Neural progenitor cell (in vitro differentiated cells): Measurements from ENCODE around the gene CD63. TPM values are rescaled to one million over a fixed set of nuclear protein-coding genes. Genes with fewer than 3 reads are reported as not detected.
A peak's percentile ranks its signal among the peaks of the same experiment; 100 is the strongest.

ENCODE experiments used
- DNase-seq: peaks from one replicate; pipeline ENCODE4 v3.0.0-alpha.2; 2016; ENCODE audit warnings: low spot score
- H2AFZ ChIP-seq: fragments of 200-600 bp; sonication (generic); replicated peaks from 2 replicates; pipeline ENCODE4 v1.6.1; 2016; ENCODE audit warnings: antibody characterized with exemption
- H3F3A ChIP-seq: fragments of 200-600 bp; sonication (generic); 2 replicates; pipeline ENCODE4 v1.6.1; 2016; ENCODE audit warnings: antibody characterized with exemption, low read depth
- H3K27ac ChIP-seq: fragments of 200-600 bp; sonication (generic); 2 replicates; pipeline ENCODE4 v1.5.1; 2016; ENCODE audit warnings: mild to moderate bottlenecking
- H3K27me3 ChIP-seq: fragments of 200-600 bp; sonication (generic); 2 replicates; pipeline ENCODE4 v1.6.1; 2016; ENCODE audit warnings: mild to moderate bottlenecking, moderate library complexity
- H3K36me3 ChIP-seq: fragments of 200-600 bp; sonication (generic); 2 replicates; pipeline ENCODE4 v1.5.1; 2016
- H3K4me1 ChIP-seq: fragments of 200-600 bp; sonication (generic); 2 replicates; pipeline ENCODE4 v1.6.1; 2016; ENCODE audit warnings: mixed run types
- H3K4me2 ChIP-seq: fragments of 200-600 bp; sonication (generic); 2 replicates; pipeline ENCODE4 v1.6.1; 2016
- H3K4me3 ChIP-seq: fragments of 200-600 bp; sonication (generic); 2 replicates; pipeline ENCODE4 v1.5.1; 2016
- H3K79me2 ChIP-seq: fragments of 200-600 bp; sonication (generic); 2 replicates; pipeline ENCODE4 v1.6.1; 2016; ENCODE audit warnings: low read depth
- H3K9ac ChIP-seq: fragments of 200-600 bp; sonication (generic); 2 replicates; pipeline ENCODE4 v1.6.1; 2016
- H3K9me3 ChIP-seq: fragments of 200-600 bp; sonication (generic); 2 replicates; pipeline ENCODE4 v1.5.1; 2016; ENCODE audit warnings: low read depth
- H4K20me1 ChIP-seq: fragments of 200-600 bp; sonication (generic); 2 replicates; pipeline ENCODE4 v1.6.1; 2016; ENCODE audit warnings: low read depth
- H3K27ac Mint-ChIP-seq: 3 replicates; pipeline ENCODE4 v1.8.0; 2021; ENCODE audit warnings: mixed read lengths
- H3K27me3 Mint-ChIP-seq: 2 replicates; pipeline ENCODE4 v1.8.0; 2022; ENCODE audit warnings: low read depth, mild to moderate bottlenecking, inconsistent platforms, moderate library complexity, mixed read lengths; ENCODE audit not compliant: insufficient read depth
- H3K36me3 Mint-ChIP-seq: 3 replicates; pipeline ENCODE4 v1.8.0; 2021; ENCODE audit warnings: mixed read lengths
- H3K4me1 Mint-ChIP-seq: 3 replicates; pipeline ENCODE4 v1.8.0; 2021; ENCODE audit warnings: mixed read lengths
- H3K4me3 Mint-ChIP-seq: 3 replicates; pipeline ENCODE4 v1.8.0; 2021; ENCODE audit warnings: mild to moderate bottlenecking, moderate library complexity, mixed read lengths
- H3K9me3 Mint-ChIP-seq: 3 replicates; pipeline ENCODE4 v1.8.0; 2020; ENCODE audit warnings: mixed read lengths
- CTCF ChIP-seq: fragments of 200-600 bp; sonication (generic); IDR thresholded peaks from 2 replicates; pipeline ENCODE4 v1.5.1; 2017; ENCODE audit warnings: antibody characterized with exemption, mild to moderate bottlenecking
- EZH2 ChIP-seq: fragments of 200-600 bp; sonication (generic); IDR thresholded peaks from 2 replicates; pipeline ENCODE4 v1.6.1; 2017; ENCODE audit warnings: antibody characterized with exemption, mild to moderate bottlenecking, moderate library complexity
- EZH2phosphoT487 ChIP-seq: fragments of 200-600 bp; sonication (generic); IDR thresholded peaks from 2 replicates; pipeline ENCODE4 v1.6.1; 2017; ENCODE audit warnings: antibody characterized with exemption
- total RNA-seq: library from RNA; depleted of rRNA; stranded (reverse); fragments of >200 nt; gene quantifications from 2 replicates; pipeline ENCODE4 v1.2.3, GENCODE V29; 2015; ENCODE audit warnings: low replicate concordance

CD63 gene
- total RNA-seq, 1 donor from 2014 or later, result 305 TPM

GRCh38 chr12:55745361-55746173, 16.8 kb upstream of the CD63 start:
- peak; percentile 96 for DNase-seq

GRCh38 chr12:55744340-55745030, 15.7 kb upstream of the CD63 start:
- Mint-ChIP-seq H3K27ac (peak overlapping the region; percentile 100), H3K36me3 (peaks cover 18% of the 10 kb centered on the region), H3K4me1 (peaks cover 49% of the 10 kb centered on the region), H3K4me3 (peak overlapping the region; percentile 97), H3K27me3 (no peaks in the 10 kb centered on the region), H3K9me3 (peaks cover 2% of the 10 kb centered on the region)
- TF ChIP-seq EZH2, result no peak
- TF ChIP-seq CTCF, result no peak
- TF ChIP-seq EZH2phosphoT487, result no peak
- peak; percentile 38 for DNase-seq
- Histone ChIP-seq H3K27me3 (no peaks in the 10 kb centered on the region), H3K27ac (peak overlapping the region; percentile 91), H3K79me2 (peaks cover 62% of the 10 kb centered on the region), H3K9ac (peak overlapping the region; percentile 73), H3K4me2 (peak overlapping the region; percentile 96), H3F3A (peaks cover 49% of the 10 kb centered on the region), H3K9me3 (no peaks in the 10 kb centered on the region), H3K4me3 (peak overlapping the region; percentile 96), H2AFZ (no peak overlapping the region), H3K4me1 (peaks cover 29% of the 10 kb centered on the region), H3K36me3 (no peaks in the 10 kb centered on the region), H4K20me1 (peaks cover 35% of the 10 kb centered on the region)

More at GRCh38 chr12:55745361-55746173, 16.8 kb upstream of the CD63 start:
- H3K27ac ChIP-seq, result peak overlapping the region; percentile 91
- Mint-ChIP-seq H3K4me3 (peak overlapping the region; percentile 97), H3K27ac (peak overlapping the region; percentile 100), H3K4me1 (peaks cover 51% of the 10 kb centered on the region), H3K36me3 (peaks cover 23% of the 10 kb centered on the region), H3K9me3 (peaks cover 2% of the 10 kb centered on the region), H3K27me3 (no peaks in the 10 kb centered on the region)
- H3K9ac ChIP-seq, result peak overlapping the region; percentile 28
- no peak overlapping the region for H2AFZ ChIP-seq
- H3K36me3 ChIP-seq, result no peaks in the 10 kb centered on the region
- peaks cover 64% of the 10 kb centered on the region for H3K79me2 ChIP-seq
- peaks cover 51% of the 10 kb centered on the region for H3F3A ChIP-seq
- no peaks in the 10 kb centered on the region for H3K9me3 ChIP-seq
- H3K4me3 ChIP-seq, result peak overlapping the region; percentile 96
- peaks cover 29% of the 10 kb centered on the region for H3K4me1 ChIP-seq
- peak overlapping the region; percentile 96 for H3K4me2 ChIP-seq
- H3K27me3 ChIP-seq, result no peaks in the 10 kb centered on the region
- H4K20me1 ChIP-seq, result peaks cover 46% of the 10 kb centered on the region
- TF ChIP-seq CTCF (peak; percentile 34), EZH2 (no peak)

GRCh38 chr12:55743406-55744339, 14.9 kb upstream of the CD63 start:
- H3K27ac ChIP-seq, result peak overlapping the region; percentile 91
- H2AFZ ChIP-seq, result no peak overlapping the region
- H3K27me3 ChIP-seq, result no peaks in the 10 kb centered on the region
- Mint-ChIP-seq H3K36me3 (peaks cover 10% of the 10 kb centered on the region), H3K4me1 (peaks cover 42% of the 10 kb centered on the region), H3K27ac (peak overlapping the region; percentile 100), H3K27me3 (no peaks in the 10 kb centered on the region), H3K4me3 (peak overlapping the region; percentile 97), H3K9me3 (peaks cover 2% of the 10 kb centered on the region)
- TF ChIP-seq EZH2 (no peak), CTCF (peak; percentile 19), EZH2phosphoT487 (no peak)
- peaks cover 29% of the 10 kb centered on the region for H3K4me1 ChIP-seq
- H3K9ac ChIP-seq, result peak overlapping the region; percentile 73
- DNase-seq, result peak; percentile 47
- peaks cover 49% of the 10 kb centered on the region for H3F3A ChIP-seq
- H4K20me1 ChIP-seq, result peaks cover 27% of the 10 kb centered on the region
- H3K36me3 ChIP-seq, result no peaks in the 10 kb centered on the region
- peaks cover 54% of the 10 kb centered on the region for H3K79me2 ChIP-seq
- peak overlapping the region; percentile 96 for H3K4me3 ChIP-seq
- peak overlapping the region; percentile 96 for H3K4me2 ChIP-seq
- no peaks in the 10 kb centered on the region for H3K9me3 ChIP-seq
